ENCODE results near the gene PTPRD. TPM values are rescaled to one million over a fixed set of nuclear protein-coding genes. Genes with fewer than 3 reads are reported as not detected.

The PTPRD gene
- total and polyA plus RNA-seq, 2 of the 4 experiments (the other 2 are of a cell fraction): 0.07 to 0.18 TPM

DNA sequence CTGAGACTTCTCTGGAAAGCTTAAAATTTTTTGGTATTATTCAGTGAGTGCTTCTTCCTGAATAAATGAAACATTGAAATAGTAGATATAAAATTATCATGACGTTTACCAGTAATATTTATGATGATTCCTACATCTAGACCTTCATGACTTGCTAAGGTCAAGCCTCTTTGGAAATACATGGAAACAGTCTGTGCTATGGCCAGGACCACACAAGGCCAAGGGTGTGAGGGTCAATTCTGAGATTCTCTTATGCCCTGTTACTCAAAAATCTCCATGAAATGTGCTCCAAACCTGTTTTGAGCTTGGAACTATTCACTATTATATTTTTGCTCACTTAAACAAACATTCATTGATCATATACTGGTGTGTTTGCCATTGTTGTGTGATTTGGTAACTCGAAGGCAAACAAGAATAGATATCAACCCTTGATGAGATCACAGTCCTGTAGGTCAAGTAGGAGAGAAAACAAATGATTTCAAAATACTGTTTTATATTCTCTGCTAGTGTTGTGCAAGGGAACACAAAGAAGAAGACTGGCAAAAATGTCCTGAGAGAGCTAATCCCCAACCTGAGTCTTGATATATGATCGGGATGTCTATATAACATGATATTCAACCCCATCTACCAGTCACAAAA lies 1558.3 kb downstream of the PTPRD start:
- no peak overlapping the region for H3K4me2 ChIP-seq (ENCODE audit: low read depth, low read length)
- no peak overlapping the region for H3K4me3 ChIP-seq (ENCODE audit: insufficient read depth, low read depth, low read length)
- H3K9me3 ChIP-seq (ENCODE audit: control insufficient read depth, insufficient read depth, low read length): peaks cover 4% of the 10 kb centered on the region; the same call in 1 of the 2 replicates
- no peaks in the 10 kb centered on the region for H3K79me1 ChIP-seq (ENCODE audit: low read depth in 1 of 2, low read length in 2 of 2)
- H3K56ac ChIP-seq (ENCODE audit: extremely low read depth, insufficient read depth, low read length): no peak overlapping the region
- no peak overlapping the region for H2BK120ac ChIP-seq (ENCODE audit: low read depth, low read length)
- H4K20me1 ChIP-seq (ENCODE audit: insufficient read depth, low read length): no peaks in the 10 kb centered on the region
- no peak overlapping the region for H2BK5ac ChIP-seq (ENCODE audit: low read depth, low read length, poor library complexity, severe bottlenecking)
- no peak overlapping the region for H3K27ac ChIP-seq (ENCODE audit: insufficient read depth, low read length)
- H3K36me3 ChIP-seq (ENCODE audit: control insufficient read depth, insufficient read depth, low read length): no peaks in the 10 kb centered on the region
- no peak overlapping the region for H2BK15ac ChIP-seq (ENCODE audit: low read depth, low read length)
- no peaks in the 10 kb centered on the region for H3K9me1 ChIP-seq (ENCODE audit: insufficient read depth, low read length)
- H2BK20ac ChIP-seq (ENCODE audit: low read depth, low read length): no peak overlapping the region
- no peak overlapping the region for H3K18ac ChIP-seq (ENCODE audit: low read depth, low read length)
- no peaks in the 10 kb centered on the region for H3K4me1 ChIP-seq (ENCODE audit: control insufficient read depth, insufficient read depth, low read length)
- no peak for ATAC-seq (ENCODE audit: low read depth)
- H4K91ac ChIP-seq (ENCODE audit: insufficient read depth, low read depth, low read length): no peak overlapping the region
- H4K5ac ChIP-seq (ENCODE audit: low read depth, low read length): no peak overlapping the region
- intact Hi-C loops (cut with micrococcal nuclease): no loop called here
- dilution Hi-C loops (cut with HindIII; ENCODE audit: low sequenced_read_pairs, unreplicated experiment): no loop called here
- no peak for DNase-seq
- H2AK9ac ChIP-seq (replicated peaks; ENCODE audit: low read depth, low read length, poor library complexity): no peak overlapping the region
- in situ Hi-C loops (cut with MboI; ENCODE audit: low sequenced_read_pairs): no loop called here
- H3K9ac ChIP-seq (ENCODE audit: low read depth, low read length): no peak overlapping the region
- H3K27me3 ChIP-seq (ENCODE audit: control insufficient read depth, insufficient read depth, low read length): no peaks in the 10 kb centered on the region
- H3K4ac ChIP-seq (ENCODE audit: low read depth, low read length): no peak overlapping the region
- ChIA-PET CTCF (no interaction called here), POLR2A (ENCODE audit: unreplicated experiment) (no interaction called here)
- no CpG with 5 or more reads among the region's 3 CpGs for WGBS, 2 experiments (ENCODE audit: extremely low coverage in 2 of 2, insufficient read length in 1 of 2)
- no peak overlapping the region for H4K8ac ChIP-seq (ENCODE audit: low read depth in 2 of 2, low read length in 2 of 2)
- H3K14ac ChIP-seq (replicated peaks; ENCODE audit: low read depth, low read length): no peak overlapping the region
- TF ChIP-seq POLR2A (IDR thresholded peaks at IDR 0.05; ENCODE audit: low read depth, low read length) (no peak), FOS (IDR thresholded peaks at IDR 0.05; ENCODE audit: low read depth, low read length) (no peak), NFE2L2 (IDR thresholded peaks at IDR 0.05; ENCODE audit: low read depth, low read length) (no peak), CEBPB (IDR thresholded peaks at IDR 0.05; ENCODE audit: low read depth, low read length) (no peak), MXI1 (IDR thresholded peaks at IDR 0.05; ENCODE audit: borderline replicate concordance, low read depth, low read length) (no peak), RCOR1 (IDR thresholded peaks at IDR 0.05; ENCODE audit: insufficient replicate concordance, low read length) (no peak), RAD21 (IDR thresholded peaks at IDR 0.05; ENCODE audit: low read length) (no peak), CHD1 (IDR thresholded peaks at IDR 0.05; ENCODE audit: low read depth, low read length) (no peak), MAZ (IDR thresholded peaks at IDR 0.05; ENCODE audit: borderline replicate concordance, low read depth, low read length) (no peak), SMC3 (IDR thresholded peaks at IDR 0.05; ENCODE audit: low read depth, low read length) (no peak), USF2 (IDR thresholded peaks at IDR 0.05; ENCODE audit: low read depth, low read length) (no peak), BHLHE40 (IDR thresholded peaks at IDR 0.05; ENCODE audit: low read depth, low read length) (no peak), RFX5 (IDR thresholded peaks at IDR 0.05; ENCODE audit: low read depth, low read length) (no peak)
- no peak overlapping the region for H2AFZ ChIP-seq (replicated peaks; ENCODE audit: low read length, poor library complexity)
- H2AK5ac ChIP-seq (ENCODE audit: low read depth, low read length): no peak overlapping the region
- BruUV-seq (replicated peaks): no TSS peak
- no peak overlapping the region for H3K23ac ChIP-seq (ENCODE audit: low read depth, low read length)
